Activated CD4-positive, alpha-beta T cell treated with anti-CD3 and anti-CD28 coated beads, Interleukin-2, amount 10 ng/mL, durations not matched to agents 7 days and 5 days (primary cell): ENCODE results near the gene S100A2. TPM values are rescaled to one million over a fixed set of nuclear protein-coding genes. Genes with fewer than 3 reads are reported as not detected.
"Not testable (repeated sequence)": the region's sequence is repeated elsewhere in the genome, so short reads cannot be mapped to it uniquely, and the experiment has no call there.

ENCODE experiments used
- CTCF ChIA-PET: fragments of 350-600 bp; sonication (Branson Sonifier 250); formaldehyde crosslinking; loops from one replicate; lab custom pipeline; 2021; ENCODE audit warnings: antibody characterized with exemption; lab: Charles Lee
- POLR2A ChIA-PET: fragments of 350-600 bp; sonication (Branson Sonifier 250); formaldehyde crosslinking; loops from one replicate; lab custom pipeline; 2021; ENCODE audit warnings: antibody characterized with exemption; lab: Charles Lee
- DNase-seq: peaks from one replicate; pipeline ENCODE4 v3.0.0-alpha.2; 2020
- H3K27ac Mint-ChIP-seq: one replicate; pipeline ENCODE4 v1.8.0; 2021; ENCODE audit warnings: mild to moderate bottlenecking, moderate library complexity, mixed read lengths
- H3K27me3 Mint-ChIP-seq: one replicate; pipeline ENCODE4 v1.8.0; 2021; ENCODE audit warnings: mixed read lengths
- H3K36me3 Mint-ChIP-seq: one replicate; pipeline ENCODE4 v1.8.0; 2021; ENCODE audit warnings: low read depth, mixed read lengths
- H3K4me1 Mint-ChIP-seq: one replicate; pipeline ENCODE4 v1.8.0; 2021; ENCODE audit warnings: mixed read lengths
- H3K4me3 Mint-ChIP-seq: one replicate; pipeline ENCODE4 v1.8.0; 2021; ENCODE audit warnings: mild to moderate bottlenecking, moderate library complexity, mixed read lengths
- H3K9me3 Mint-ChIP-seq: one replicate; pipeline ENCODE4 v1.8.0; 2021; ENCODE audit warnings: mixed read lengths
- total RNA-seq, 2 experiments: library from RNA; stranded (reverse); gene quantifications; one replicate each; pipeline ENCODE4 v1.2.3, GENCODE V29; 2021

Gene S100A2
- total RNA-seq, 2 experiments from 2014 or later: 0.50 to 1.8 TPM

DNA sequence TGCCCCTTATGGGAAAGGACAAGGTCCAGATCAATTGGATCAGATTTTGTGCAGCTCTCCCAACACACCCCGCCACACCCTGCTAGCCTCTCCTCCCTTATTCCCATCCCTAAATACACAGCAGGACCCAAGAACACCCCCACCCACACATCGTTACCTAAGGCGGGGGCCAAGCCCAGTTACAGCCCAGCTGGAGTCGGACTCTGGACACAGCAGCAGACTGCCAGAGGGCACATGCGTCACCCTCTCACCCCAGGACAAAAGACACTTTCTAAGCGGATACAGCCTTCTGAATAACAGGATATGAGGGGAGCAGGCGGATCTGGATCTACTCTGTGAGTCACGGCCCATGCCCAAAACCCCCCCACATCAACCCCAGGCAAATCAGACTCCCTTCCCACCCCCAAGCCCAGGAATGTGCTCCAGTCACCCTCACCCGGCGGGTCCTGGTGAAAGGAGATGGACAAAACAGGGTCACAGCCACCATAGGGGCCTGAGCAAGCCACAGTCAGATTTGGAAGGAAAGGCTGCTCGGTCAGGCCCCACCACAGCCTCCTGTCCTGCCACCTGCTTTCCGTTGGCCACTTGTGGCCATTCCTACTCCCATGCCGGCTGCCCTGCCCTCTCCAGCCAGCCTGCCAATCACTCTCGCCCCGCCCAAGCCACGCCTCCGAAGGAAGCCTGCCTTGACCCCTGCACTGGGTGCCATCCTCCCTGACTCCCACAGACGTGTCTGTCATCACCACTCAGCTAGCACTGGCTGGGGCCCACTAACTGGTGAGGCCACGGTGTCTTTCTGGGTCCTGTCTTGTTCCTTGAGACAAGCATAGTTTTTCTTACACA is 43.3 kb upstream of the S100A2 start:
- Mint-ChIP-seq H3K4me3 (no peak overlapping the region), H3K9me3 (no peaks in the 10 kb centered on the region), H3K27ac (no peak overlapping the region), H3K27me3 (no peaks in the 10 kb centered on the region), H3K4me1 (no peaks in the 10 kb centered on the region), H3K36me3 (no peaks in the 10 kb centered on the region)
- no peak for DNase-seq
- ChIA-PET CTCF (no interaction called here), POLR2A (no interaction called here)

DNA sequence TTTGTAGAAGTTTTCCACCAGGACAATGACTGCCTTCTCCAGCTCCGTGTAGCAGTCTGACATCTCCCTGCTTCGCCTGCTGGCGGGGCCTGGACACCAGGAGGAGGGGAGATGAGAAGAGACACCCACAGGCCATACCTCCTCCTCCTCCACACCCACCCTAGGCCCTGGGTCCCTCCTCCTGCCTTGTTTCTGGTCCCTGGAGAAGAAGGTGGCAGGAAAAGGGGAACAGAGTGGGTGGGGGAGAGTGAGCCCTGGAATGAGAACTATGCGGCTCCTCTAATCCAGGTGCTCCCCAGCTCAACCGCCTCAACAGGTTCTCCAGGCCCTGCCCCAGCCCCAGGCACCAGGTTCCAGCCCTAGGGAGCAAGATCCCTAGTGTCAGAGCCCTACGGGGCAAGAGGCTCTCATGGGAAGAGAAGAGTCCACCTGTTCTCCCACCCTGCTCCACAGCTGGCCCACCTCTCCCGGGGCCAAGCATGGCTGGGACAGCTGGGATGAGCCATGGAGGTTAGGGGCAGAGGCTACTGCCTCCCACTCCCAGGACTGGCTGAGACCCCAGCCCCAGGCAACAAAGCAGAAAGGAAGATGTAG is 42.5 kb upstream of the S100A2 start:
- Mint-ChIP-seq H3K27me3 (no peaks in the 10 kb centered on the region), H3K27ac (no peak overlapping the region), H3K9me3 (no peaks in the 10 kb centered on the region), H3K4me1 (no peaks in the 10 kb centered on the region), H3K4me3 (no peak overlapping the region), H3K36me3 (no peaks in the 10 kb centered on the region)
- ChIA-PET CTCF (interaction anchor here (1.1 kb wide), 1 partner anchor 26 kb away, joined by 4 read pairs; the partner anchor contains the start of gene CHTOP), POLR2A (interaction anchor here (0.5 kb wide), 1 partner anchor 16 kb away, joined by 5 read pairs; no protein-coding TSS in a partner anchor)
- DNase-seq: no peak

DNA sequence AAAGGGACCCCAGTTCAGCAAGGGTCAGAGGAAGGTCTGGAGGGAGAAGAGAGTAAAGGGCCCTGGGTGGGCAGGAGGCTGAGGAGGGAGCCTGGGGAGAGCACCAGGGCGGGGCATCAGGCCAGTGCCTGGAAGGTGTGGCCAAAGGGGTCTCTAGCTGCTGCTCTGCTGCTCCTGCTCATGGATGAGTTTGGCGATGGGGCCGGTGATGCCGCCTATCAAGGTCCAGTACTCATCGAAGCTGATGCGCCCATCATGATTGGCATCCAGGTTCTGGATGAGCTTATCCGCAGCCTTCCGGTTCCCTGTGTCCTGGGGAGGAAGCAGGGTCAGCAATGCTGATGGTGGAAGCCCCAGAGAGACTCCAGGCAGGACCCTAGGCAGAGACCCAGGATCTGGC is 41.7 kb upstream of the S100A2 start:
- Mint-ChIP-seq H3K9me3 (no peaks in the 10 kb centered on the region), H3K4me1 (peaks cover 5% of the 10 kb centered on the region), H3K27me3 (no peaks in the 10 kb centered on the region), H3K36me3 (no peaks in the 10 kb centered on the region), H3K4me3 (no peak overlapping the region), H3K27ac (no peak overlapping the region)
- DNase-seq: no peak
- POLR2A ChIA-PET: no interaction called here
- CTCF ChIA-PET: interaction anchor here (0.5 to 1.1 kb wide), 2 partner anchors 27 to 62 kb away, joined by 3 to 4 read pairs; partner anchors contain the start of gene CHTOP

DNA sequence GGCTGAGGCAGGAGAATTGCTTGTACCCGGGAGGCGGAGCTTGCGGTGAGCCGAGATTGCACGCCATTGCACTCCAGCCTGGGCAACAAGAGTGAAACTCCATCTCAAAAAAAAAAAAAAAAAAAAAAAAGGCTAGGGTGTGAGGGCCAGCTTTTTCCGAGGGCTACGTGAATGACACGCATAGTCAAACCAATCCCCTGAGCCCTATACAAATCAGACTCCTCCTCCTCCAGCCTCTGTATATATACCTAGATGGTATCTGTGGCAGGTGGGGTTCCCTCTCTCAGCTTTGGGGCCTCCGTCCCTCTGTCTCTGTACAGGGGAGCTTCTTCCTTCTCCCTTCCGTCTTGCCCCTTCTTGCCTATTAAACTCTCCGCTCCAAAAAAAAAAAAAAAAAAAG is 40.5 kb upstream of the S100A2 start:
- no peak overlapping the region for H3K4me3 Mint-ChIP-seq
- H3K27me3 Mint-ChIP-seq: no peaks in the 10 kb centered on the region
- H3K27ac Mint-ChIP-seq: no peak overlapping the region
- peaks cover 14% of the 10 kb centered on the region for H3K4me1 Mint-ChIP-seq
- no peaks in the 10 kb centered on the region for H3K9me3 Mint-ChIP-seq
- POLR2A ChIA-PET: no interaction called here
- CTCF ChIA-PET: interaction anchor here (0.6 kb wide), 1 partner anchor 45 kb away, joined by 4 read pairs; no protein-coding TSS in a partner anchor
- no peaks in the 10 kb centered on the region for H3K36me3 Mint-ChIP-seq
- no peak for DNase-seq

DNA sequence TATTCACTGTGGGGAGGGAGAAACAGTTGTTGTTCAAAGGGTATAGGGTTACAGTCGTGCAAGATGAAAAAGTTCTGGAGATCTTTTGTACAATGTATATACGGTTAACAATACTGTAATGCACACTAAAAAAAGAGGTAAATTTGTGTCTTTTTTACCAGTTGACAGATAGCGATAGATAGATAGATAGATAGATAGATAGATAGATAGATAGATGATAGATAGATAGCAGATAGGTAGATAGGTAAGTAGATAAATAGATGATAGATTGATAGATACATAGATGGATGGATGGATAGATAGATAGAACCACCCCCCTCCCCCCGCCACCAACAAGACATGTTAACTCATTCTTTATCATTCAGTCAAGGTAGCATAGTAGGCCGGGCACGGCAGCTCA is 37.1 kb upstream of the S100A2 start:
- Mint-ChIP-seq H3K27ac (peak overlapping the region; percentile 65), H3K27me3 (no peaks in the 10 kb centered on the region), H3K4me1 (peaks cover 25% of the 10 kb centered on the region), H3K4me3 (no peak overlapping the region), H3K36me3 (no peaks in the 10 kb centered on the region), H3K9me3 (no peaks in the 10 kb centered on the region)
- DNase-seq: no peak
- ChIA-PET POLR2A (no interaction called here), CTCF (interaction anchor here (0.8 to 1.2 kb wide), 2 partner anchors 9 to 15 kb away, joined by 3 read pairs; no protein-coding TSS in a partner anchor)

DNA sequence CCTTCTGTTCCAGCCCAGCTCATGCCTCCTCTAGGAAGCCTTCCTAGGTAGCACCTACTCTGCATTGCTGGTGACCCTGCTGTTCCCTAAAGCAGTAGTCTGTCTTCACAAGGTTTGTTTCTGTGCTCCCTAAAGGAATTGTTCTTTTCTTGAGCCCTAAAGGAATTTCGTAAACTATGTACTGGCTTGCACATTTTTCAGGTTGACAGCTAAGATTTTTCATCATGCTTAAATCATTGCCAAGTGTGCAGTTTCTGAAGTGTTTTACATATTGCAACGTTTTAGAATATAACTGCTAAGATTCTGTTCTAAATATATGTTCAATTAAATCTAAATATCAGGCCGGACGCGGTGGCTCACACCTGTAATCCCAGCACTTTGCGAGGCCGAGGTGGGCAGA is 34.2 kb upstream of the S100A2 start:
- Mint-ChIP-seq H3K27ac (no peak overlapping the region), H3K27me3 (no peaks in the 10 kb centered on the region), H3K36me3 (no peaks in the 10 kb centered on the region), H3K4me1 (peaks cover 27% of the 10 kb centered on the region), H3K9me3 (no peaks in the 10 kb centered on the region), H3K4me3 (no peak overlapping the region)
- CTCF ChIA-PET: interaction anchor here (1.0 to 1.2 kb wide), 2 partner anchors 36 to 75 kb away, joined by 3 read pairs; no protein-coding TSS in a partner anchor
- POLR2A ChIA-PET: interaction anchor here (0.6 kb wide), 1 partner anchor 35 kb away, joined by 3 read pairs; no protein-coding TSS in a partner anchor
- DNase-seq: no peak

DNA sequence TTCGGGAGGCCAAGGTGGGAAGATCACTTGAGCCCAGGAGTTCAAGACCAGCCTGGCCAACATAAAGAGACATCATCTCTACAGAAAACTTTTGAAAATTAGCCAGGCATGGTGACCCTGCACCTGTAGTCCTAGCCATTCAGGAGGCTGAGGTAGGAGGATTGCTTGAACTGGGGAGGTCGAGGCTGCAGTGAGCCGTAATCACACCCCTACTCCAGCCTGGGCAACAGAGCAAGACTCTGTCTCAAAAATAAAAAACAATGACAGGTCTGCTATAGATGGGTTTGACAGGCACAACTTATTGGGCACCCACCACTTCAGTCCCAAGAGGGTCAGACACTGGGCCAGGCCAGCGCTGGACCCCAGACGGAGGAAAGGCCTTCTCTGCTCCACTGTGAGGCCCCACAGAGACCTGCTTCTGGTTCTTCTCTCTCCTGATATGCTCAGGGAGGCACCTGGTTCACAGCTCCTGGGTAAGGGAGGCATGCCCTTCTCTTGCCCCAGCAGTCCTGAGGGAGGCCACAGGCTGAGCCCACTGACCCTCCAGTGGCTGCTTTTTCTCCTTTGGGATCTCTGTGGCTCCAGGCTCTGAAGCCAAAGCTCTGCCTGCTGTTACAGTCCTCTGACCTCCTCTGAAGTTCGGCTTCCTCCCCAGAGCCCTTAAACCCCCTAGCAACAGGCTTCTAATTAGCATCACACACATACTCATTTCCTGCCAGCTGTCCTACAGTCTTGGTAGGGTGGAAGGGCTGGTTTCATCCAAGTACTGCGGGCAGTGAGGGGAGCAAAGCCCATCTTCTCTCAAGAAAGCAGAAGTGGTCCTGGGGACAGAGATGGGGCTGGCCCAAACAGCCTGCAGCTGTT is 32.9 kb upstream of the S100A2 start:
- H3K27ac Mint-ChIP-seq: peak overlapping the region; percentile 76
- ChIA-PET CTCF (interaction anchor here (0.8 to 1.2 kb wide), 5 partner anchors 17 to 74 kb away, joined by 3 read pairs; partner anchors contain the start of gene S100A14), POLR2A (no interaction called here)
- no peaks in the 10 kb centered on the region for H3K36me3 Mint-ChIP-seq
- H3K9me3 Mint-ChIP-seq: no peaks in the 10 kb centered on the region
- H3K4me3 Mint-ChIP-seq: no peak overlapping the region
- peak; percentile 33 for DNase-seq
- H3K27me3 Mint-ChIP-seq: no peaks in the 10 kb centered on the region
- H3K4me1 Mint-ChIP-seq: peaks cover 27% of the 10 kb centered on the region

DNA sequence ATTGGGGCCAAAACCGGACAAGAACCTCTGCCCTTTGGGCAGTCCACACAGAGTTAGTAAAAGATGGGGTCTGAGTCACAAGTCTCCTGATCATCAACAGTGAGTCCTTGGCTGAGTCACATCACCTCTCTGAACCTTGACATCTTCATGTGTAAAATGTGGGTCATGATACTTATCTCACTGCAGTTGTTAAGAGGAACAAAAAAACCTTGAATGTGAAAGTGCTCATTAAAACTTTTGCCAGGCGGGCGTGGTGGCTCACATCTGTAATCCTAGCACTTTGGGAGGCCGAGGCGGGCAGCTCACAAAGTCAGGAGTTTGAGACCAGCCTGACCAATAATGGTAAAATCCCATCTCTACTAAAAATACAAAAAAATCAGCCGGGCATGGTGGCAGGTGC is 31.6 kb upstream of the S100A2 start:
- CTCF ChIA-PET: interaction anchor here (1.2 kb wide), 1 partner anchor 65 kb away, joined by 3 read pairs; no protein-coding TSS in a partner anchor
- H3K4me3 Mint-ChIP-seq: no peak overlapping the region

DNA sequence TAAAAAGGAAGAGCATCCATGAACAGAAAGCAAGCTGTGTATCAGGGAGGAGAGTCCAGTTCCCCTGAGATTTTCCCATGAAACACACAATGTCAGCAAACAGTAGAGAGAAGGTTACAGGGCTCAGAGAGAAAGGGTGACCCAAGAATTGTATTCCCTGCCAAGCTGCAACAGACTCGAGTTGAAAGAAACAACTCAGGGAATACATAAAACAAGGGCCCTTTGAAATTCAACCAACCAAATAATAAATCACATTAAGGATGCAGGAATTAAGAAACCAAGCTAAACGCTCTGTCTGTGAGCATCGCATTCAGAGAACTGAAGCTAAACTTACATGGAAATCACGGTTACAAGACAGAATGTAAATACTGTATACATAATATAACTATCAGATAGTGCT is 27.1 kb upstream of the S100A2 start:
- no peak overlapping the region for H3K4me3 Mint-ChIP-seq
- H3K36me3 Mint-ChIP-seq: no peaks in the 10 kb centered on the region
- no peak for DNase-seq
- ChIA-PET CTCF (interaction anchor here (0.7 to 1.5 kb wide), 6 partner anchors 11 to 82 kb away, joined by 3 to 5 read pairs (median 4); no protein-coding TSS in a partner anchor), POLR2A (no interaction called here)
- H3K27ac Mint-ChIP-seq: no peak overlapping the region
- H3K4me1 Mint-ChIP-seq: peaks cover 2% of the 10 kb centered on the region
- H3K9me3 Mint-ChIP-seq: no peaks in the 10 kb centered on the region
- H3K27me3 Mint-ChIP-seq: no peaks in the 10 kb centered on the region

More for the DNA sequence above, 31.6 kb upstream of the S100A2 start:
- POLR2A ChIA-PET: no interaction called here
- no peak for DNase-seq
- peaks cover 20% of the 10 kb centered on the region for H3K4me1 Mint-ChIP-seq
- H3K9me3 Mint-ChIP-seq: no peaks in the 10 kb centered on the region
- no peaks in the 10 kb centered on the region for H3K27me3 Mint-ChIP-seq
- H3K36me3 Mint-ChIP-seq: no peaks in the 10 kb centered on the region
- no peak overlapping the region for H3K27ac Mint-ChIP-seq

DNA sequence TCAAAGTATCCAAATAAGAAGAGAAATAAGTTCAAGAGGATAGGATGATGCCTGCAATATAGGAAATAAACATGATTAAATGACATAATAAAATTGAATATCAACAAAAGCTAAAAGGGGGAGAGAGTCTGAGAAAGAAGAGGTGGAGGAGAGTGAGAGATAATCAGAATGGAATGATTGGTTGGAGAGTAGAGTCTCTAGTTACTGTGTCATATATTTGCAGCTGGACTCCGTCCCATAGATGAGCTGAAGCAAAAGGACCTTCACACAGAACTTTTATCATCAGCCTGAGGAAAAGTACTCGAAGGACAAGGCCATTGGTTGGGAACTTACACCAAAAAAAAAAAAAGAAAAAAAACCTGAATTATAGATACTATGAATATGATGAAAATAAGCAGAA is 22.8 kb upstream of the S100A2 start:
- no peaks in the 10 kb centered on the region for H3K36me3 Mint-ChIP-seq
- H3K9me3 Mint-ChIP-seq: no peaks in the 10 kb centered on the region
- POLR2A ChIA-PET: no interaction called here

DNA sequence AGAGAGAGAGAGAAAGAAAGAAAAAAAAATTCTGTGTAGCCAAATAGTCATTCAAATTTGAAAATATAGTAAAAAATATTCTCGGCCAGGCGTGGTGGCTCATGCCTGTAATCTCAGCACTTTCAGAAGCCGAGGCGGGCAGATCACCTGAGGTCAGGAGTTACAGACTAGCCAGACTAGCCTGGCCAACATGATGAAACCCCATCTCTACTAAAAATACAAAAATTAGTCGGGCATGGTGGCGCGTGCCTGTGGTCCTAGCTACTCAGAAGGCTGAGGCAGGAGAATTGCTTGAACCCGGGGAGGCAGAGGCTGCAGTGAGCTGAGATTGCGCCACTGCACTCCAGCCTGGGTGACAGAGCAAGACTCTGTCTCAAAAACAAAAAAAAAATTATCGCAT is 22.4 kb upstream of the S100A2 start:
- H3K4me3 Mint-ChIP-seq, H3K4me1 Mint-ChIP-seq, POLR2A ChIA-PET, DNase-seq, H3K27ac Mint-ChIP-seq, H3K9me3 Mint-ChIP-seq, H3K36me3 Mint-ChIP-seq: not testable (repeated sequence)
- H3K27me3 Mint-ChIP-seq: peaks cover 13% of the 10 kb centered on the region
- CTCF ChIA-PET: interaction anchor here (0.7 to 1.1 kb wide), 2 partner anchors 15 to 106 kb away, joined by 3 read pairs; no protein-coding TSS in a partner anchor

More for the DNA sequence above, 22.8 kb upstream of the S100A2 start:
- DNase-seq: no peak
- no peak overlapping the region for H3K4me3 Mint-ChIP-seq
- no peaks in the 10 kb centered on the region for H3K4me1 Mint-ChIP-seq
- no peak overlapping the region for H3K27ac Mint-ChIP-seq
- peaks cover 13% of the 10 kb centered on the region for H3K27me3 Mint-ChIP-seq
- CTCF ChIA-PET: interaction anchor here (0.6 to 0.7 kb wide), 2 partner anchors 57 to 105 kb away, joined by 3 read pairs; no protein-coding TSS in a partner anchor

DNA sequence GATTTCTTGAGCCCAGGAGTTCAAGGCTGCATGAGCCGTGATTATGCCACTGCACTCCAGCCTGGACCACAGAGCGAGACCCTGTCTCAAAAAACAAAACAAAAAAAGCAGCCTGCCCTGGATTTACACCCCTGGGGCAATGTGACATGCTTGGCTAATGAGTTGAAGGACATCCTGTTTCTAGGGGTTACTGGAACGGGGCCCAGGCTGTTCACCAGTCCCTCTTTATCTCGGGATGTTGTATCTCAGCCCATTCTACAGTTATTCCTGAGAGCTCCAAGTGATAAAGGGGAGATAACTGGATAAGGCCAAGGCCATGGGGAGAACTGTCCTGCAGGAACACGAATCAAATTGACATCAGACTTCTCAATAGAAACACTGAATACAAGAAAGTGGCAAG is 21.7 kb upstream of the S100A2 start:
- no peak for DNase-seq
- H3K4me3 Mint-ChIP-seq: no peak overlapping the region
- no peaks in the 10 kb centered on the region for H3K9me3 Mint-ChIP-seq
- no peaks in the 10 kb centered on the region for H3K36me3 Mint-ChIP-seq
- H3K27ac Mint-ChIP-seq: no peak overlapping the region
- no peaks in the 10 kb centered on the region for H3K4me1 Mint-ChIP-seq
- CTCF ChIA-PET: interaction anchor here (1.1 kb wide), 1 partner anchor 14 kb away, joined by 3 read pairs; no protein-coding TSS in a partner anchor
- POLR2A ChIA-PET: no interaction called here
- peaks cover 13% of the 10 kb centered on the region for H3K27me3 Mint-ChIP-seq
